ENCODE measurements around the gene HSPB6.
"Not testable (repeated sequence)": the region's sequence is repeated elsewhere in the genome, so short reads cannot be mapped to it uniquely, and the experiment has no call there.

The HSPB6 gene

GRCh38 chr19:35786299-35787160 lies 29.7 kb upstream of the HSPB6 start:
- DNase-seq (ENCODE audit: low read depth) = no peak

GRCh38 chr19:35785339-35785627 lies 28.5 kb upstream of the HSPB6 start:
- DNase-seq (ENCODE audit: low read depth) = no peak

- DNase-seq (ENCODE audit: low read depth) = no peak
Measured at GRCh38 chr19:35784503-35785338, 27.9 kb upstream of the HSPB6 start.

- DNase-seq (ENCODE audit: low read depth) = no peak
Measured at GRCh38 chr19:35783469-35784434, 26.9 kb upstream of the HSPB6 start.

GRCh38 chr19:35782589-35782988 lies 25.8 kb upstream of the HSPB6 start:
- no peak for DNase-seq (ENCODE audit: low read depth)

- DNase-seq (ENCODE audit: low read depth) = no peak
Measured at GRCh38 chr19:35781650-35782049, 24.8 kb upstream of the HSPB6 start.

- DNase-seq (ENCODE audit: low read depth) = no peak
Measured at GRCh38 chr19:35780717-35781116, 23.9 kb upstream of the HSPB6 start.

- DNase-seq (ENCODE audit: low read depth) = no peak
Measured at GRCh38 chr19:35780058-35780457, 23.2 kb upstream of the HSPB6 start.

GRCh38 chr19:35779033-35779432 lies 22.2 kb upstream of the HSPB6 start:
- no peak for DNase-seq (ENCODE audit: low read depth)

- DNase-seq (ENCODE audit: low read depth) = no peak
Measured at GRCh38 chr19:35777961-35778360, 21.1 kb upstream of the HSPB6 start.

GRCh38 chr19:35777086-35777841 lies 20.4 kb upstream of the HSPB6 start:
- DNase-seq (ENCODE audit: low read depth) = no peak

GRCh38 chr19:35776102-35776788 lies 19.4 kb upstream of the HSPB6 start:
- DNase-seq (ENCODE audit: low read depth) = no peak

GRCh38 chr19:35775298-35776101 lies 18.7 kb upstream of the HSPB6 start, which contains the start of gene ARHGAP33:
TSS of gene ARHGAP33 (plus strand) at chr19:35775564. CDS start at chr19:35775659, 95 bp downstream.
- DNase-seq (ENCODE audit: low read depth) = peak; percentile 78

GRCh38 chr19:35775046-35775297 lies 18.1 kb upstream of the HSPB6 start:
- DNase-seq (ENCODE audit: low read depth) = no peak

- no peak for DNase-seq (ENCODE audit: low read depth)
Measured at GRCh38 chr19:35774274-35775045, 17.6 kb upstream of the HSPB6 start.

GRCh38 chr19:35773020-35773806 lies 16.4 kb upstream of the HSPB6 start:
- no peak for DNase-seq (ENCODE audit: low read depth)

- DNase-seq (ENCODE audit: low read depth) = not testable (repeated sequence)
Measured at GRCh38 chr19:35772362-35772761, 15.5 kb upstream of the HSPB6 start.

- DNase-seq (ENCODE audit: low read depth) = no peak
Measured at GRCh38 chr19:35768082-35768421, 11.2 kb upstream of the HSPB6 start.
